GM10248 (cell line): ENCODE results near the gene ANKS3.

Experiments
- CTCF ChIA-PET: fragments of 300-600 bp; sonication (Branson Sonifier 250); formaldehyde crosslinking; extraction: SDS; loops from one replicate; lab custom pipeline; 2021; ENCODE audit warnings: antibody characterized with exemption; lab: Yijun Ruan, JAX
- POLR2A ChIA-PET: fragments of 350-650 bp; sonication (Branson Sonifier 250); formaldehyde crosslinking; extraction: SDS; loops from one replicate; lab custom pipeline; 2020; ENCODE audit warnings: antibody characterized with exemption; lab: Yijun Ruan, JAX
- DNase-seq: peaks from one replicate; pipeline ENCODE4 v3.0.0; 2012; ENCODE audit errors: extremely low spot score
- TF ChIP-seq, protein P1 (sequence below): IDR thresholded peaks from 2 replicates; pipeline ENCODE4 v1.5.1; 2012; ENCODE audit warnings: mild to moderate bottlenecking, low read depth; ENCODE audit errors: extremely low read depth, missing control alignments, control extremely low read depth

ANKS3 gene

DNA sequence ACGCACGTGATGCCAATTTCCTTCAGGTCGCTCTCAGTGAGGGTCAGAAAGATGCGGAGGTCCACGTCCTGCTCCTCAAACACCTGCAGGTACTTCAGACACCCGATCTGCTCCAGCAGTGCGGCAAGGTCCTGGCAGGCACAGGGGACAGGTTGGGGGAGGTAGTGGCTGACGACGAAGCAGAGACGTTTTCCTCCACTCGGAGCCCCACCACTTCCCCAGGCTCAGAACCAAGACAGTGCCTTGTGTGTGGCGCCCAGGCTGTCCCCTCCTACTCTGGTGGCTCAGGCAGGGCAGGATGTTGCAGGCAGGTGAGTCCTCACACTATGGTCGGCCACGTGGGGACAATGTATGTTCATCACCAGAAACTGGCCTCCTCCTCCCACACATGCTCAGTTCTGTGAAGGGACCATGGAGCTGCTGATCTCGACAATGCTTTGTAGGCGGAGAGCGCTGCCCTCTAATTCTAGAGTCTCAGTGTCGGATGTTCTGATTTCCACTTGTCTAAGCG is 35.0 kb downstream of the ANKS3 start:
- TF ChIP-seq, protein P1, sequence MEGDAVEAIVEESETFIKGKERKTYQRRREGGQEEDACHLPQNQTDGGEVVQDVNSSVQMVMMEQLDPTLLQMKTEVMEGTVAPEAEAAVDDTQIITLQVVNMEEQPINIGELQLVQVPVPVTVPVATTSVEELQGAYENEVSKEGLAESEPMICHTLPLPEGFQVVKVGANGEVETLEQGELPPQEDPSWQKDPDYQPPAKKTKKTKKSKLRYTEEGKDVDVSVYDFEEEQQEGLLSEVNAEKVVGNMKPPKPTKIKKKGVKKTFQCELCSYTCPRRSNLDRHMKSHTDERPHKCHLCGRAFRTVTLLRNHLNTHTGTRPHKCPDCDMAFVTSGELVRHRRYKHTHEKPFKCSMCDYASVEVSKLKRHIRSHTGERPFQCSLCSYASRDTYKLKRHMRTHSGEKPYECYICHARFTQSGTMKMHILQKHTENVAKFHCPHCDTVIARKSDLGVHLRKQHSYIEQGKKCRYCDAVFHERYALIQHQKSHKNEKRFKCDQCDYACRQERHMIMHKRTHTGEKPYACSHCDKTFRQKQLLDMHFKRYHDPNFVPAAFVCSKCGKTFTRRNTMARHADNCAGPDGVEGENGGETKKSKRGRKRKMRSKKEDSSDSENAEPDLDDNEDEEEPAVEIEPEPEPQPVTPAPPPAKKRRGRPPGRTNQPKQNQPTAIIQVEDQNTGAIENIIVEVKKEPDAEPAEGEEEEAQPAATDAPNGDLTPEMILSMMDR, result no peak
- POLR2A ChIA-PET, result no interaction called here
- CTCF ChIA-PET, result interaction anchor here (0.9 kb wide), 1 partner anchor 18 kb away, joined by 3 read pairs; no protein-coding TSS in a partner anchor
- DNase-seq, result no peak

DNA sequence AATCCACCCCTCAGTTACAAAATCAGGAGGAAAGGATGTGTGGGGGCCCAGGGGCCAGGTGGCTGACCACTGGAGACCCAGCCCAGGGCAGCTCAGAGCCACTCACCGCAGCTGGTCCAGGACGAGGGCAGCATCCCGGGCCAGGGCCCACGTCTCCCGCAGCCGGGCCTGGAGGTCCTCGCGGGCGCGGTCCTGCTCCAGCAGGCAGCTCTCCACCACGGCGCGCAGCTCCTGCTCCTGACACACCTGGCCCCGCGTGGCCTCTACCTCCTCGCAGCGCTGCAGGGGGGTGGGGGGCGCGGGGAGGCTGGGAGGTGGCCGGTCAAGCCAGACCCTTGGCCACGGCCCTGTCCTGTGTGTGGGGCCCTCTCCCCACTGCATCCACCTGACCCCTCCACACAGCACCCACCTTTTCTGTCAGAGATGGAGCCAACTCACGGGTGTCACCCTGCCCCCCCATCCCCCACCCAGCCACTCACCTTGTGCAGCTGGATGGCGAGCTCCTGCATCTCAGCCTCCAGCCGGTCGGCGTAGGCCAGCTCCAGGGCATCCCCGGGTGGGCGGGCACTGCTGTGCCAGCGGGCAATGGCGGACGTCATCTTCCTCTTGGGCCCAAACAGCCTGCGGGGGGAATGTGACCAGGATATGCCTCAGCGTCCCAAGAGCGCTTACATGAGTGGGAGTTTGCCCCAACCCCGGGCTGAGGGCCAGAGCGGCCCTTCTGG is 35.6 kb downstream of the ANKS3 start:
- DNase-seq, result no peak
- TF ChIP-seq, protein P1, result no peak
- ChIA-PET POLR2A (no interaction called here), CTCF (no interaction called here)

DNA sequence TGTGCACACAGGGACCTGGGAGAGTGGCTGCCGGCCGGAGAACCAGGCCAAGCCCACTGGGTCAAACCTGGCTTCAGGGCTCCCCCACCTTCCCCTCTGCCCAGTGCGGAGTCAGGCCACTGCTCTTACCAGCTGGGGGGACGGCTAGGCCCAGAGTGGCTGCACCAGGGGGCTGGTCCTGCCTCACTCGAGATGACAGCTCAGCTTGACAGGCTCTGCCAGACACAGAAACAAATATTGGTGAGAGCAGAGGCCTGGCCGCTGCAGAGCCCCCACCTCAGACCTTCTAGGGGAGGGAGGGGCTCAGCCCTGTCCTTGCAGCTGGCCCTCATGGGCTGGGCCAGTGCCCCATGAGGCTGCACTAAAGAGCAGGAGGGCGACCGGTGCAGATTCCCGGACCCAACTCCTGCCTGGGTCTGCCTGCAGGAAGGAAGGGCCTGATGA is 36.2 kb downstream of the ANKS3 start:
- ChIA-PET CTCF (interaction anchor here (1.2 kb wide), 1 partner anchor 48 kb away, joined by 3 read pairs; no protein-coding TSS in a partner anchor), POLR2A (no interaction called here)
- TF ChIP-seq, protein P1, result no peak
- no peak for DNase-seq

DNA sequence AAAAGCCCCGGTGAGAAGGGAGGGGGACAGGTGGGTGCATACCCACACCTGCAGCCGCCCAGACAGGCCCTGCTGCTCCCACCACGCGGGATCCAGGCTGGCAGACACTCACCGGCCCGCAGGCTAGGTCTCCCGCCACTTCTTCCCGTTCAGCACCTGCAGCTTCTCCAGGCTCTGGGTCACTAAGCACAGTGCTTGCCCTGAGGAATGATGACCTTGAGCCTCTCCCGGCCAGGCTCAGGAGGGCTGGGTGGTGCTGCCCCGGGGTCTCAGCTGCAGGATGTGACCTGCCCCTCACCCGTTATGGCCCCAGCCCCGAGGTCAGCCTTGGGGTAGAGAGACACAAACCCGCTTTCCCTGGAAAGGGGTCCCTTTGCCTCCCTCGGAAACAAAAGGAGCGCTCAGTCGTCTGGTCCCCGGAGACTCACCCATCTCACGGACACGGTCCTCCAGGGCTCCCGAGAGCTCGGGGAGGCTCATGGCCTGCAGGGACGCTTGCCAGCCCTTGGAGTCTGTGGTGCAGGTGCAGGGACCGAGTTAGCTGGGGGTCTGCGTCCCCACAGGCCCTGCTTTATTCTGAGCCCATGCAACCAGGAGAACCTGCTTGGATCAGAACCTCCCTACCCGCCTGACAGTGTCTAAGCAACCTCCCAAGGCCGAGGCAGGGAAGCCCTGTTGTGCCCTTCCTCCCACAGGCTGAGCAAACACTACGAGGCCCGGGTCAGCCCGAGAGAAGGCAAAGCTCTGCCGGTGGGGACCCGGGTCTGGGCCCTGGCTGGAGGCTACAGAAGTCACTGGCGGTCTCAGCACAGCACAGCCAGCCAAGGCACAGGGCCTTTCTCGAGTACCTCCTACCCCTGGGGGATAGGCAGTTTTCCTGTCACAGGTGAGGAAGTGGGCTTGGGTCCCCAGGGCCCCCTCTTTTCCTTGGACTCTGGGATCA is 36.9 kb downstream of the ANKS3 start:
- no peak for DNase-seq
- ChIA-PET POLR2A (no interaction called here), CTCF (interaction anchor here (1.0 to 2.4 kb wide), 3 partner anchors 9 to 47 kb away, joined by 3 to 11 read pairs (median 3); no protein-coding TSS in a partner anchor)
- TF ChIP-seq, protein P1, result no peak

DNA sequence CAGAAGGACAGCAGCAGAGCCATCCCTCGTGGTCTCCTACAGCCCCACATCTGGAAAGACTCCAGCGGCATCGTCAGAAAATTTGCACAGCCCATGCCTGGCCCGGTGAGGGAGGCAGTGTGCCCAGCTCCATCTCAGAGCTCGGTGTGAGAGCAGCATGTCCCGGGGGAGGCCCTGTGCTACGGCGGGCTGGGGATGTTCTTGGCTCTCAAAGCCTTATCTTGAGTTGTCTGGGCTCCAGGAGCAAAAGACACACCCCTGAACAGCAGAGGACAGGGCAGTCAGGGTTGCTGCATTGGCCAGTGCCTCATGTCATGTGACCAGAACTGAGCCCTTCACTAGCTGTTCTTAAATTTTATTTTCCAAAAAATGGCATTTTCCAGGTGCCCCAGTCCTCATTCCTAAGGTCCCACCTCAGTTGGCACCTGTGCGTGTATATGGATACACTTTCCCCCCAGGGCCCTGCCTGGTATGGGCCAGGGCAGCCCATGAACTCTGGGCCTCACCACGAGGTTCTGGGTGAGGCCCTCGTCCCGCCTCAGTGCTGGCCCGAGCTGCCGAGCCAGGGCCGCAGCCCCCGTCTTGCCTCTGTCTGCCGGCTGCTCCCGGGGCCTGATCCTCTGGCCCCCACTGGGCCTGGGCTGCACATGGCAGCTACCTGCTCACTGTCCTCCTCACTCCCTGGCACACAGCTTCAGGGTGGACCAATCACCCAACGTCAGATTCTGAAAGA is 37.7 kb downstream of the ANKS3 start:
- ChIA-PET POLR2A (no interaction called here), CTCF (interaction anchor here (1.0 to 2.4 kb wide), 4 partner anchors 9 to 25 kb away, joined by 3 to 11 read pairs (median 4); no protein-coding TSS in a partner anchor)
- no peak for DNase-seq
- TF ChIP-seq, protein P1, result no peak
